22Rv1 (cell line): ENCODE results near the gene ZIC2.

Source experiments
- CTCF ChIP-seq: fragments of 450-650 bp; IDR thresholded peaks from 2 replicates; pipeline ENCODE4 v1.5.1; 2017; ENCODE audit warnings: mild to moderate bottlenecking
- ZFX ChIP-seq: fragments of 450-650 bp; IDR thresholded peaks from 2 replicates; pipeline ENCODE4 v1.6.1; 2017; ENCODE audit warnings: antibody characterized with exemption, borderline replicate concordance

- TF ChIP-seq CTCF, result no peak
- TF ChIP-seq ZFX, result no peak
Measured at GRCh38 chr13:100019780-100020356, 38.3 kb downstream of the ZIC2 start.
